Vagina (tissue), 2 donors: ENCODE results near the gene WEE1. TPM values are rescaled to one million over a fixed set of nuclear protein-coding genes. Genes with fewer than 3 reads are reported as not detected.
A peak's percentile ranks its signal among the peaks of the same experiment; 100 is the strongest.

Experiments used
- DNase-seq, 2 donors: peaks; one replicate each; pipeline ENCODE4 v3.0.0-alpha.2; 2017; ENCODE audit errors: extremely low spot score in 2 of 2
- H3K27ac ChIP-seq: fragments of 200-600 bp; sonication (generic); one replicate; pipeline ENCODE4 v1.5.1; 2019
- H3K27me3 ChIP-seq: fragments of 200-600 bp; sonication (generic); one replicate; pipeline ENCODE4 v1.5.1; 2019
- H3K36me3 ChIP-seq, 2 donors: fragments of 200-600 bp; sonication (generic); one replicate each; pipeline ENCODE4 v1.5.1; 2017 to 2019
- H3K4me1 ChIP-seq: fragments of 200-600 bp; sonication (generic); one replicate; pipeline ENCODE4 v1.5.1; 2019
- H3K4me3 ChIP-seq, 2 donors: fragments of 200-600 bp; sonication (generic); 1 replicate in 1 of 2; 2 replicates in 1 of 2; pipeline ENCODE4 v1.5.1; 2016 to 2019
- H3K9me3 ChIP-seq: fragments of 200-600 bp; sonication (generic); one replicate; pipeline ENCODE4 v1.5.1; 2019
- POLR2A ChIP-seq, 2 donors: fragments of 450-650 bp; IDR thresholded peaks; one replicate each; pipeline ENCODE4 v1.6.1; 2017; ENCODE audit warnings: antibody characterized with exemption in 2 of 2, mild to moderate bottlenecking in 2 of 2, moderate library complexity in 2 of 2
- POLR2AphosphoS5 ChIP-seq, 2 donors: sonication (generic); formaldehyde crosslinking; IDR thresholded peaks; one replicate each; pipeline ENCODE4 v1.9.0; 2017; ENCODE audit warnings: antibody characterized with exemption in 2 of 2, mild to moderate bottlenecking in 2 of 2, low read depth in 1 of 2; ENCODE audit not compliant: insufficient read depth in 1 of 2
- intact Hi-C: fragments of 100-400 bp; cut with DNase I; formaldehyde crosslinking; loops from one replicate; pipeline ENCODE4 v1.15.1; 2023
- total RNA-seq: library from RNA; depleted of rRNA; stranded (reverse); fragments of >200 nt; gene quantifications from one replicate; pipeline ENCODE4 v1.2.3, GENCODE V29; 2016
- TF ChIP-seq, protein P1 (sequence below), 3 experiments: fragments of 450-650 bp in 2 of 3; fragments of 200-600 bp in 1 of 3; sonication (generic) in 1 of 3; IDR thresholded peaks; one replicate each; pipeline ENCODE4 v1.5.1; 2017 to 2019; ENCODE audit warnings: antibody characterized with exemption in 3 of 3, mild to moderate bottlenecking in 2 of 3, moderate library complexity in 2 of 3

WEE1 gene
- total RNA-seq, 1 donor from 2014 or later, result 22.1 TPM

DNA sequence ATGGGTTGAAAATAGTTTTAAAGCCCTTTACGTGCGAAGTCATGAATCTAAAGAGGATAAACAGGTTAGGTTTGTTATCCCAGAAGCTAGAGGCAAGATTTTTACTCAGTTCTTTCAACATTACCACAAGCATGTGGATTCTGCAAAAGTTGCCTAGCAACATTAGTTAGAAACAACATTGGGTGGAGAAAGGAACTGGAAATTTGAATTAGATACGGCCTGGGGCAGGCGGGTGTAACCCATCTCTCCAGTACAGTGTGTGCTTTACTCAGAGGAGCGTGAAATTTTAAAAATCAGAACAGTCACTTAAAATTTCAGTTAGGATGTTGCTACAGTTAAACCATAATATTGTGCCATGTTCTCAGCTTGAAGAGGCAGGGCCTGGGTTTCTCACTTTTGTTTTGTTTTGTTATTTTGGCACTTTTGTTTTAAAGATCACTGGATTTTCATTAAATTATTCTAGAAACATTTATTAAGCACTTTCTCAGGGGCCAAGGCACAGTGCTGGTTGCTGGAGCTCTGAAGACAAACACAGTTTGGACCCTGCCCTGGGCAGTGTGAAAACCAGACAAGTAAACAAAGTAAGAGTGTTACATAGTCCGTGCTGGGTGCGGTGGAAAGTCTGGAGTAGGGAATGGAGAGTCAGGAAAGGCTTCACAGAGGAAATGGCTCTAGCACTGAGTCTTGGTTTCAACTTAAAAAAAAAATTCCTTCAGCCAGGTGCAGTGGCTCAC lies 4.4 kb upstream of the WEE1 start:
- Histone ChIP-seq H3K27ac (peak overlapping the region; percentile 95), H3K9me3 (no peaks in the 10 kb centered on the region), H3K4me3 (peak overlapping the region in 1 of 2 donors; percentile 8), H3K27me3 (no peaks in the 10 kb centered on the region), H3K4me1 (peaks cover 60% of the 10 kb centered on the region), H3K36me3 (no peaks in the 10 kb centered on the region)
- intact Hi-C loops, result no loop called here
- peak in 1 of 2 donors; percentile 16 for TF ChIP-seq POLR2A (IDR thresholded peaks at IDR 0.05)
- peak; percentile 15 to 97 for TF ChIP-seq POLR2AphosphoS5 (IDR thresholded peaks at IDR 0.05; ENCODE audit: insufficient read depth in 1 of 2, low read depth in 1 of 2)
- TF ChIP-seq, protein P1, sequence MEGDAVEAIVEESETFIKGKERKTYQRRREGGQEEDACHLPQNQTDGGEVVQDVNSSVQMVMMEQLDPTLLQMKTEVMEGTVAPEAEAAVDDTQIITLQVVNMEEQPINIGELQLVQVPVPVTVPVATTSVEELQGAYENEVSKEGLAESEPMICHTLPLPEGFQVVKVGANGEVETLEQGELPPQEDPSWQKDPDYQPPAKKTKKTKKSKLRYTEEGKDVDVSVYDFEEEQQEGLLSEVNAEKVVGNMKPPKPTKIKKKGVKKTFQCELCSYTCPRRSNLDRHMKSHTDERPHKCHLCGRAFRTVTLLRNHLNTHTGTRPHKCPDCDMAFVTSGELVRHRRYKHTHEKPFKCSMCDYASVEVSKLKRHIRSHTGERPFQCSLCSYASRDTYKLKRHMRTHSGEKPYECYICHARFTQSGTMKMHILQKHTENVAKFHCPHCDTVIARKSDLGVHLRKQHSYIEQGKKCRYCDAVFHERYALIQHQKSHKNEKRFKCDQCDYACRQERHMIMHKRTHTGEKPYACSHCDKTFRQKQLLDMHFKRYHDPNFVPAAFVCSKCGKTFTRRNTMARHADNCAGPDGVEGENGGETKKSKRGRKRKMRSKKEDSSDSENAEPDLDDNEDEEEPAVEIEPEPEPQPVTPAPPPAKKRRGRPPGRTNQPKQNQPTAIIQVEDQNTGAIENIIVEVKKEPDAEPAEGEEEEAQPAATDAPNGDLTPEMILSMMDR (IDR thresholded peaks at IDR 0.05), result no peak
- no peak for DNase-seq

DNA sequence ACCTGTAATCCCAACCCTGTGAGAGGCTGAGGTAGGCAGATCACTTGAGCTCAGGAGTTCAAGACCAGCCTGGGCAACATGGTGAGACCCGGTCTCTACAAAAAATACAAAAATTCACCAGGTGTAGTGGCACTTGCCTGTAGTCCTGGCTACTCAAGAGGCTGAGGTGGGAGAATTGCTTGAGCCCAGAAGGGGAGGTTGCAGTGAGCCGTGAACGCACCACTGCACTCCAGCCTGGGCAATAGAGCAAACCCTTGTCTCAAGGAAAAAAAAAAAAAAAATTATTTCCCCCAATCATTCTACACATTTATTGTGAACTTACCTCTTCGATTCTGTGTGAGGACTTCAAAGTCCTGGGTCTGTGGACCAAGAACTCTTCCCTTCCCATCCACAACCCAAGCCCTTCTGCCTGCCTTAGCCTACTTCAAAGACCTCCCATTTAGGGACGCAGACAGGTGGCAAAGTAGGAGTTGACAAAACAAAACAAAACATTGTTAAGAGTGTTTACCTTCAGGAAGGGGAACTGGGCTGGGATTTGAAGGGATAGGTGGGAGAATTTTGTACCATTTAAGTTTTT lies 3.8 kb upstream of the WEE1 start:
- peaks cover 60% of the 10 kb centered on the region for H3K4me1 ChIP-seq

DNA sequence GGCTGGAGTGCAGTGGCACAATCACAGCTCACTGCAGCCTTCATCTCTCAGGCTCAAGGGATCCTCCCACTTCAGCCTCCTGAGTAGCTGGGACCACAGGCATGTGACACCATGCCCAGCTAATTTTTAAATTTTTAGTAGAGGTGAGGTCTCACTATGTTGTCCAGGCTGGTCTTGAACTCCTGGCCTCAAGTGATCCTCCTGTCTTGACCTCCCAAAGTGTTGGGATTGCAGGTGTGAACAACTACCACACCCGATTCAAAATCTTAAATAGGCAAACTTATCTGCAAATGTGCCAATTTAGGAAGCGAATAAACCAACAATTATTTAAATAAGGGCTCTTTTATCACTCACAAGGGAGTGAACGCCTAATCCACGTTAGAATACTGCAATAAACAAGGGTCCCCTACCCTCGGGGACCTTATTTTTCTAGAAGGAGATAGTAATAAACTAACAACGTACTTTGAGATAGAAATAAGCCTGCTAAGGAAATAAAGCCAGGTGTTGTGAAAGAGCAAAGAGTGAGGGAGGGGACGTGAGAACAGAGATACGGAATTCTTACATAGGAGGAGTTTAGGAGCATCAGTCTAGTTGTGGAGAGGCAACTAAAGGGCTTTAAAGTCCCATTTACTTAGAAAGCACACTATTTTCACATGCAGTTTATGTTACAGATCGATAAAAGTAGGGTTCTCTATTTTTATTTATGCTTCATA lies 3.0 kb upstream of the WEE1 start:
- Histone ChIP-seq H3K27ac (peak overlapping the region; percentile 95), H3K4me3 (no peak overlapping the region), H3K9me3 (no peaks in the 10 kb centered on the region), H3K27me3 (no peaks in the 10 kb centered on the region), H3K4me1 (peaks cover 66% of the 10 kb centered on the region), H3K36me3 (no peaks in the 10 kb centered on the region)
- intact Hi-C loops, result loop anchor here (5.0 kb wide), 1 partner anchor 42 kb away; no protein-coding TSS in a partner anchor
- no peak for TF ChIP-seq POLR2A (IDR thresholded peaks at IDR 0.05)
- TF ChIP-seq POLR2AphosphoS5 (IDR thresholded peaks at IDR 0.05; ENCODE audit: insufficient read depth in 1 of 2, low read depth in 1 of 2), result no peak
- TF ChIP-seq, protein P1 (IDR thresholded peaks at IDR 0.05), result no peak
- no peak for DNase-seq

More for the DNA sequence above, 3.8 kb upstream of the WEE1 start:
- Histone ChIP-seq H3K36me3 (no peaks in the 10 kb centered on the region), H3K27ac (peak overlapping the region; percentile 95), H3K9me3 (no peaks in the 10 kb centered on the region), H3K4me3 (peak overlapping the region in 1 of 2 donors; percentile 8), H3K27me3 (no peaks in the 10 kb centered on the region)
- no peak for TF ChIP-seq POLR2AphosphoS5 (IDR thresholded peaks at IDR 0.05; ENCODE audit: insufficient read depth in 1 of 2, low read depth in 1 of 2)
- TF ChIP-seq, protein P1 (IDR thresholded peaks at IDR 0.05), result no peak
- TF ChIP-seq POLR2A (IDR thresholded peaks at IDR 0.05), result no peak
- DNase-seq, result no peak
- intact Hi-C loops, result loop anchor here (5.0 kb wide), 1 partner anchor 43 kb away; no protein-coding TSS in a partner anchor

DNA sequence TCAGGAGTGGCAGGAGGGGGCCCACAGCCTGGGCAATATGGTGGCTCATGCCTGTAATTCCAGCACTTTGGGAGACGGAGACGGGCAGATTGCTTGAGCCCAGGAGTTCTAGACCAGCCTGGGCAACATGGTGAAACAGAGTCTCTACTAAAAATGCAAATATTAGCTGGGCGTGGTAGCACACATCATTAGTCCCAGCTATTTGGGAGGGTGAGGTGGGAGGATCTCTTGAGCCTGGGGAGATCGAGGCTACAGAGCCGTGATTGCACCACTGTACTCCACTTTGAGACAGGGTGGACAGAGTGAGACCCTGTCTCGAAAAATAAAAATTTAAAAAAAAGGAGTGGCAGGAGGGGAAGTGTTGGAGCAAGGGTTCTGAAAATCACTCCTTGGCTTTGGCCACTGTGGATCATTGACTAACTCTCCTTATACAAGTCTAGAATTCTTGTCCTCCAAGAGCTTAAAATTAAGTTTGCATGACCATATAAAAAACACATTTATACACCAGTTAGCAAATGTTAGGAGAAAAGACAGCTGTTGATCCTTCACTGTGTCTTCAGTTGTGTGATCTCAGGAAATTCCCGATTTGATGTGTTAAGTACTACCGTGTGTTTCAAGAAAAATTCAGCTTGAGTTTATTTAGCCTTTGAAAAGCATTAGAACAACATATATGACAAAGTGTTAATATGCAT lies 2.3 kb upstream of the WEE1 start:
- Histone ChIP-seq H3K27ac (peak overlapping the region; percentile 99), H3K4me3 (no peak overlapping the region), H3K27me3 (no peaks in the 10 kb centered on the region), H3K36me3 (no peaks in the 10 kb centered on the region), H3K4me1 (peaks cover 71% of the 10 kb centered on the region), H3K9me3 (no peaks in the 10 kb centered on the region)
- intact Hi-C loops, result loop anchor here (5.0 kb wide), 1 partner anchor 41 kb away; no protein-coding TSS in a partner anchor
- no peak for DNase-seq
- TF ChIP-seq POLR2AphosphoS5 (IDR thresholded peaks at IDR 0.05; ENCODE audit: insufficient read depth in 1 of 2, low read depth in 1 of 2) (no peak), POLR2A (IDR thresholded peaks at IDR 0.05) (no peak)
- TF ChIP-seq, protein P1 (IDR thresholded peaks at IDR 0.05), result no peak
